ENCODE measurements around the gene PBXIP1.

DNA sequence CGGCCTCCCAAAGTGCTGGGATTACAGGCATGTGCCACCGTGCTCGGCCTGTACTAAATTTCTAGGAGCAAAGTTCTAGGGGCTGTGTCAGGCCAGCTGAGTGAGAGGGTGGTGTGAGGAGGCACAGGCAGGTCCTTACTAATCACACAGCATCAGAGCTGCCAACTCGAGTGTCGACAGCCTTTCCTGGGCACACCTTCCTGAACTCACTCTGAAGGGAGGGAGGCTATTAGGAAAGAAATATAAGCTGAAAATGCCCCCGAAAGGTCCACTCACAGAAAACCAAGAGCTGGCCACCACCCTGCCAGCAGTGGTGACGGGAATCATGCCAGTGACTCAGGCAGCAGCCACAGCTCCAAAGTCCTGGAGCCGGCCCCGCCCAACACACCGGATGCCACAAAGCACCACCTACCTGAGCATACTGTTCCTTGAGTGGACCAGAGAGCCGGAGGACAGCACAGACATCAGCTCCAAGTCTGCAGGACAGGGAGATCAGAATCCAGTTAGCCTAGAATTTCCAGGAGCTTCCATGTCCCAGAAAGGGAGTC, 23.9 kb downstream of the PBXIP1 start:
- TF ChIP-seq CTCF (conservative IDR thresholded peaks at IDR 0.05; ENCODE audit: low read length) (no peak), EZH2phosphoT487 (IDR thresholded peaks at IDR 0.05; ENCODE audit: borderline replicate concordance, low read depth, low read length) (no peak)

Data from OCI-LY7 (cell line).